GM18499 (cell line): ENCODE data around the gene SLC2A4.
A peak's percentile ranks its signal among the peaks of the same experiment; 100 is the strongest.

Experiments used
- ATAC-seq: cut with Tn5 transposase; IDR thresholded peaks from one replicate; pipeline ENCODE4 v1.9.1; 2021; ENCODE audit warnings: moderate number of reproducible peaks; ENCODE audit not compliant: insufficient read depth, unreplicated experiment

Gene SLC2A4

DNA sequence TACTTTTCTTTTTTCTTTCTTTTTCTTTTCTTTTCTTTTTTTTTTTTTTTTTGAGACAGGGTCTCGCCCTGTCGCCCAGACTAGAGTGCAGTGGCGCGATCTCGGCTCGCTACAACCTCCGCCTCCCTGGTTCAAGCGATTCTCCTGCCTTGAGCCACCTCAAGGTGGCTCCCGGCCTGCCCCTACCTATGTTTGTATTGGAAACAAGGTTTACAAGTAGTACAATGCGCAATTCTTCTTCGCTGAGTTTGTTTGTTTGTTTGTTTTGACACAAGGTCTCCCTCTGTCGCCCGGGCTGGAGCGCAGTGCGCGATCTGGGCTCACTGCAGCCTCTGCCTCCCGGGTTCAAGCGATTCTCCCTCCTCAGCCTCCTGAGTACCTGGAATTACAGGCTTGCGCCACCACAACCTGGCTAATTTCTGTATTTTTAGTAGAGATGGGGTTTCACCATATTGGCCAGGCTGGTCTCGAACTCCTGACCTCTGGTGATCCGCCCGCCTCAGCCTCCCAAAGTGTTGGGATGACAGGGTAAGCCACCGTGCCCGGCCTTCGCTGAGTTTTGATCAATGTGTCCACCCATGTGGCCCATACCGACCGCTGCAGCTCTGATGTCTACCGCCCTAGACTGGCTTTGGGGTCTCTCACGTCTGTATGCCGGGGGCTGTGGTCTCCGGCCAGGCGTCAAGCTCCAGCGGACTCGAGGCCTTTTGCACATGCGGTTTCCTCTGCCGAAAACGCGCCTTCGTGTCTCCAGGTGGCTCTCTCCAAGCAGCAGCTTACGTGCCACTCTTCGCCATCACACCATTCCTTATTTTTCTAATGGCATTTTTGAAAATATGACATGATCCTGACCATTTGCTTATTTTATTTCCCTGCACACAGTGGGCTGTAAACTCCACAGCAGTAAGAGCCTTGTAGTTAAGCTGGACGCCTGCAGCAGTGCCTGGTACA, 14.0 kb downstream of the SLC2A4 start:
- no peak for ATAC-seq

- ATAC-seq, result no peak
These were observed 14.8 kb downstream of the SLC2A4 start for GRCh38 chr17:7296189-7296861.

DNA sequence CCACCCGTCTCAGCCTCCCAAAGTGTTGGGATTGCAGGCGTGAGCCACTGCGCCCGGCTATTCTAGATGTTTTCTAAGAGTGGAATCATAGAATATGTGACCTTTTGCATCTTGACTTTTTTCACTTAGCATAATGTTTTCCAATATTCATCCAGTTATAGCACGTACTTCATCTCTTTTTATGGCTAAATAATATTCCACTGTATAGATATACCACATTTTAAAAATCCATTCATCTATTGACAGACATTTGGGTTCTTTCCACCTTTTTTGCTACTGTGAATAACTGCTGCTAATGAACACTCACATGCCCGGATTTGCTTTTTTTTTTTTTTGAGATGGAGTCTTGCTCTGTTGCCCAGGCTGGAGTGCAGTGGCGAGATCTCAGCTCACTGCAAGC, 22.7 kb downstream of the SLC2A4 start:
- ATAC-seq, result no peak

GRCh38 chr17:7306911-7307685, 25.6 kb downstream of the SLC2A4 start, which contains the start of gene EIF5A:
EIF5A (plus strand) TSS chr17:7307628; CDS start chr17:7309636, 2,008 bp downstream.
- peak; percentile 56 for ATAC-seq

DNA sequence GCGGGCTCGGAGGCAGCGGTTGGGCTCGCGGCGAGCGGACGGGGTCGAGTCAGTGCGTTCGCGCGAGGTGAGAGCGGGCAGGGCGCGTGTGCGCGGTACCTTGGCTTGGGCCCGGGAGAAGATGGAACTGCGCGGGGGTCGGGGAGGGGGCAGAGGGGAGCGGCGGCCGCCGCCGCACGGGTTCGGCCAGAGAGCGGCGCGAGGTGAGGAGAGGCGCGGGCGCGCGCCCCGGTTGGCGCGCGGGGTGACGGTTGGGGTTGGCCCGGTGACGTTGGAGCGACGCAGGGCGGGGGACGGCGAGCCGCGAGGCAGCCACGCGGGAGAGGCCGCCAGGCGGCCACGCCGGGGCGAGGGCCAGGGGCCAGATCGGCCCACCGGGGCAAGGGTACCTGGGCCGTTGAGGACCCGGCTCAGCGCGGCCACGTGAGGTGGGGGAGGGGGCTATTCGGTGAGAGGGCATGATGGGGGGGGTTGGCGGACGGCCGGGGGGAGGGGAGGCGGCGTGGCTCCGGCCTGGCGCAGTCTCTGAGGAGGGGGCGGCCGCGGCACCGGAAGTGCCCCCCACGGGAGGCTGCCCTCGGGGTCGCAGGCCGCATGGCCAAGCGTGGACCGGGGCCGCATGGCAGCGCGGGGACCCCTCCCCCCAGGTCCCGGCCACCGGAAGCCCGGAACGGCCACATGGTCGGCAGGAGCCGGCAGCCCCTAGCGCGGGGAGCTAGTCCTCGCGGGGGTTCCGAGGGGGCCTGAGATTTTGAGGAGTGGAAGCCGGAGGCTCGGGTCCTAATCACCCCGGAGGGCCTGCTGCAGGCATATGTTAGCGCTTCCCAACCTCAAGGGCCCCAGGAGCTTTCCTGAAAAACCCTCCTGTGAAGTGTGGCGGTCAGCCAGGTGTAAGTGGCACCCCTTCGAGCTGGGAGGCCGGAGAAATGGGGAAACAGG, 26.4 kb downstream of the SLC2A4 start:
- ATAC-seq, result no peak

GRCh38 chr17:7308625-7309433, 27.3 kb downstream of the SLC2A4 start:
- no peak for ATAC-seq

DNA sequence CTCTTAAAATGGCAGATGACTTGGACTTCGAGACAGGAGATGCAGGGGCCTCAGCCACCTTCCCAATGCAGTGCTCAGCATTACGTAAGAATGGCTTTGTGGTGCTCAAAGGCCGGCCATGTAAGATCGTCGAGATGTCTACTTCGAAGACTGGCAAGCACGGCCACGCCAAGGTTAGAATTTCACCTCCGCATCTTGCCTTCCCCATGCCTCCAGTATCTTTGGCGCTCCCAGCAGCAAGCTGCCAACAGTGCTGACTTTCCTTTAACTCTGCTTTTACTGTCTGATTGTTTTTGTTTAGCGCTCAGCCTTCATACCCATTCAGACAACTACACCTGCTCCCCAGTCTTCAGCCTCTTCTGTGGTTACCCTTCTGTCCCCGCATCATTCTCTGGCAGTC, 28.1 kb downstream of the SLC2A4 start:
- ATAC-seq, result no peak

GRCh38 chr17:7311110-7311705, 29.7 kb downstream of the SLC2A4 start:
- ATAC-seq, result no peak

DNA sequence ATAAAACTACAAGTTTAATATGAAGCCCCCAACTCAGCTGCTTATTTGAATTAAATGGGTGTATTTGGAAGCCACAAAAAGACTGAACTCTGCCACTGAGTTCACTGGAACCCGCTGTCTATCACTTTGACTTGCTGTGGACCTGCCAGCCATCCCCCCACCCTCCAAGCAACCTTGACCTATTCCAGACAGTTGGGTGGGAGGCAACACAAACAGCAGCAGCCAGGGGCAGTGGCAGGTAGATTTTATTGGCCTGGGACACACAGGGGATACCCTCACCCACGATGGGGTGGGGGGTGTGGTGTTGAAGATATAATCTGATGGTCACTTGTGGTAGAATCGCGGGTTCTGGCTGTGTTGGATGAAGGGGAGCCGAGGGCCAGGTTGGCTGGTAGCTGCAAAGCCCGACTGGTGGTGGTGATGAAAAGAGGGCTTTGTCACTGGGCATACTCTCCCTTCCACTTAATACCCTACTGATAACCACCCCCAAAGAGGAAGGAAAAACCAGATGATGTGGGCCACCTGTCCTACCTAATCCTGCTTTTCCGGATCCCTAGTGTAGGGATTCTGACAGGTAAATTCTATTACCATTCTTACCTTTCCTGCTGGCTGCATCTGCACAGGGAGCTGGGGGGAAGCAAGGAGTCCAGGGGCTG, 31.0 kb downstream of the SLC2A4 start:
- ATAC-seq, result no peak

GRCh38 chr17:7313088-7313889, 31.8 kb downstream of the SLC2A4 start:
- ATAC-seq, result no peak

DNA sequence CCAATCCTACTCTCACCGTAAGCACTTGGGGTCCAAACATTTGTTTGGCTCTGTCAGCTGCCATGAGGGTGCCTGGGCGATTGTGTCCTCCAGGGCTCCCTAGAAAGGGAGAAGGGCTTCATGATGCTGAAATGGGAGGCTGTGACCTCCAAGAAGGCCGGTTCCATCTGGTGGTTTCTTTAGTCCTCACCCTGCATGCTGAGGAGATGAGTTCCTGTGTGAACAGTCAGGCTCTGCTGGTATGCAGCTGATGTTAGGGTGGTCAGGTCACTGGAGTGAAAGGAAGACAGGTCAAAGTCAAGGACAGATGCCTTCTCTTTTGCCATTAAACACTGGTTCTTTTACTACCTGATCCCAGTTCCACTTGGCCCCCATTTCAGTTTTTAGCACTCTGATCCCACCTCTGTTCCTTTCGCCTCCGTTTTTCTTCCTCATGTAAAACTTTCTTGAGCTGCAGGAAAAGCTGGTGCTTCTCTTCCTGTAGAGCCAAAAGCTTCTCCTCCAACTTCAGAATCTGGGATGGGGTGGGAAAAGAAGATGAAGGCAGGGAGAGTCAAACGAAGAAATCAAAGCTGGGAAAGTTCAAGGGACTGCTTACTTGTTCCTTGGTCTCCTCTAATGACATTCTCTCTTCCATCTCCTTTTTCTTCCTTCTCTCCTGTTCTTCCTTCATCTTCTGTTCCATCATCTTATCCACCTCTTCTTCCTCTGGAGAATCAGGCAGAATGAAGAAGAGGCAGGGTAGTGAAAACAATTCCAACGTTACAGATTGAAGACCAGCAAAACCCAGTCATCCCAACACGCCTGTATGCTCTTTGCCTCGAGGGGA, 32.6 kb downstream of the SLC2A4 start:
- ATAC-seq, result no peak

GRCh38 chr17:7314719-7315569, 33.4 kb downstream of the SLC2A4 start, which contains the start of gene GPS2:
GPS2 (minus strand) TSS chr17:7315360; CDS start chr17:7315052, 308 bp downstream.
- no peak for ATAC-seq

DNA sequence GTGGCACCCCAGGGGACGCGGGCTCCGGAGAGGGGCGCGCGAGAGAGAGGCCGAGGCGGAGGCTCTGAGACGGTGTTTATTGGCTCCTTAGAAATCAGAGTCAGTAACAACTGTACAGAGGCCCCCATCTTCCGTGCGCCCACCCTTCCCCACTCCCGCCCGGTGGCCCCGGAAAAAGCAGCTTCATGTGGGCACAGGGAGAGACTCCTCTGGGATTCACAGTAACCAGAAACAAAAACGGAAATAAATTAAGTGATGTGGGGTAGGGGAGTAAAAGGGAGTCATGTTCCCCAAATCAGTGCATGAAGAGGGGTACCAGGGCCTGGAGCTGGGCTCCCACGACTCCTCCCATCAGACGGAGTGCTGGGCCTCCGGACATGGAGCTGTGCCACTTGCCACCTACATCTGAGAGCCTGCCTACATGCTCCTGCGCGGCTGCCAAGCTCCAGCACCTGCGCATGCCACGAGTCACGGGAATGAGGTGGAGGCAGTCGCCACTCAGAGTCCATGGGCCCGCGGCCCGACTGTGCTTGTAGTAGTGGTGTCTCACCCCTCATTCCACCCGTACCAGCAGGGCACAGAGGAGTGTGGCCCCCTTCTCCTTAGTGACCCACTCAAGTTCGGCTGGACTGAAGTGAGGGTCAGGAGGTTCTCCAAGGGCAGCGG, 34.2 kb downstream of the SLC2A4 start:
- no peak for ATAC-seq

DNA sequence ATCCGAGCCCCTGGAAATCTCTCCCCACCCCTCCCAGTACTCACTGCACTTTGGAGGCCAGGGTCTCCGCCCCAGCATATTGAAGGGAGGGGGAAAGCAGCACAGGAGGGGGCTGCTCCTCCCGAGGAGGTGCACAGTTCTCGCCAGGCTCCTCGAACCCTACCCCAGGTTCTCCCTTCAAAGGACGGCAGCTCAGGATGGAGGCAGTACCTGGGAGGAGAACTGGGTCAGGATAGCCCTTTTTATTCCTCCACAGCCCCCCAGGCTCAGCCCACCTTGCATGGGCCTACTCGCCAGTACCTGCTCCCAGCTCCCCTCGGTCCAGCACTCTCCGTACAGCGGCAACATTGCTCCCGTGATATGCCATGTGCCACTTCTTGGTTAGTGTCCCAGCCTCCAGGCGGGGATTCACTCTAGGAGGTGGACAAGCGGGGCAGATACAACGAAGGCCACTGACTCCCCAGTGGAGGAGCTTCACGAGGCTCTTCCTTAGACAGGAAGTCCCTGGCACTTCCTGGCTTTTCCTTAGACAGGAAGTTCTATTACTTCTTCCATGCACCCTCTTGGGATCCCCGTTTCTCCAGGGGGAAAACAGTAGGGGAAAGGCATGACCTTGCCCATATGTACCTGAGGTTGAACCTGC, 35.8 kb downstream of the SLC2A4 start:
- no peak for ATAC-seq
